ENCODE measurements around the gene PTPRS.

DNA sequence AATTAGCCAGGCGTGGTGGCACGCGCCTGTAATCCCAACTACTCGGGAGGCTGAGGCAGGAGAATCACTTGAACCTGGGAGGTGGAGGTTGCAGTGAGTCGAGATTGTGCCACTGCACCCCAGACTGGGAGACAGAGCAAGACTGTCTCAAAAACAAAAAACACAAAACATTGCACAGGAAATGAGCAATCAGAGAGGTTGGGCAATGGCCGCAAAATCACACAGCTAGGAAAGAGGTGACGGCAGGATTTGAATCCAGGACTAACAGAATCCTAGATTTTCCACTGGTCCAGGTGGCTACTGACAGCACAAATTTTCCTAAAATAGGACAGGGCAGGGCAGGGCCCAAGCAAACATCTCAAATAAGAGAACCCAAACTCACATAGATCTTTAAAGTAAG is 23.3 kb downstream of the PTPRS start:
- TF ChIP-seq POLR2A (IDR thresholded peaks at IDR 0.05) = no peak
- TF ChIP-seq CTCF (IDR thresholded peaks at IDR 0.05) = no peak

Data from vagina (tissue), 2 donors.